Measurements from ENCODE around the gene GMPPA. TPM values are rescaled to one million over a fixed set of nuclear protein-coding genes. Genes with fewer than 3 reads are reported as not detected.
A peak's percentile ranks its signal among the peaks of the same experiment; 100 is the strongest.

GMPPA gene
- total and polyA plus RNA-seq, 9 of the 15 experiments (the other 6 are each of a cell fraction or from before 2014, with no cell fraction given) = 7.0 to 101 (median 66.7) TPM

DNA sequence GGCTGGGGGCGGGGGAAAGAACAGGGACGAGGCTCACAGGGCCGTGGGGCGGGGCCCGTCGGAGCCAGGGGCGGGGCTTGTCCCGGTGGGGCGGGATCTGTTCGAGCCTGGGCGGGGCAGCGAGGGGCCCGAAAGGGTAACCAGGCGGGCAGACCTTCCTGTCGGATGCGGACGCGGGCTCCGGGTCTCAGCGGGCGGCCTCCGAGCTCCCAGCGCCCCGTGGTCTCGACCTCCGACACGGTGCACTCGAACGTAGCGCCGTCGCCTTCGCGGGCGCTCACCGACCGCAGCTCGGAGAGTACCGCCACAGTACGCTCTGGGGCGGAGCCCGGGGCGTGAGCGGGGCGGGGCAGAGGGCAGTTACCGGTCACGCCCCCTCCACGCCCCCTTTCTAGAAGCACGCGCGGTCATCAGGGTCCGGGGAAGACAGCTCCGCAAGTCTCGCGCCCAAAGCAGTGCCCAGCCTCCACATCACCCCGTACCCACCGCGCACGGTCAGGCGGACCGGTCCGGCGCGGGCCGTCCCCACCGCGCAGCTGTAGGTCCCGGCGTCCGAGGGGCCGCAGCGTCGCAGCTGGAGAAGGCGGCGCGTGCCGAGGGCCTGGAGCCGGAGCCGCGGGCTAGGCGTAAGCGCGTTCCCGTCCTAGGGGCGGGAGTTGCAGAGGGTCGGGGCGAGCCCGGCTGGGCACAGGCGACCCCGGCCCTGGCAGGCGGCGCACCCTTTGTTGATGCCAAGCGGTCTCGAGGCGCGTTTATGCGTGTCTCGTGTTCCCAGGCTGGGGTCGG is 53.9 kb downstream of the GMPPA start (continued):
- peak; percentile 88; the same call in 1 of the 2 replicates for TF ChIP-seq ARID4B (CRISPR knock-in tag; IDR thresholded peaks at IDR 0.05)
- TF ChIP-seq ZNF764 (CRISPR knock-in tag; IDR thresholded peaks at IDR 0.05; ENCODE audit: low read depth) = no peak
- TF ChIP-seq SPI1 (IDR thresholded peaks at IDR 0.05; ENCODE audit: borderline replicate concordance, low read depth, low read length) = no peak
- no peak for TF ChIP-seq U2AF2 (optimal IDR thresholded peaks at IDR 0.05; ENCODE audit: low read depth, low read length)
- peak in 1 of 2 experiments; percentile 35; a peak in 1 of 4 replicates for TF ChIP-seq MAZ (CRISPR knock-in tag; conservative IDR thresholded peaks at IDR 0.05 in 1 of 2, IDR thresholded peaks at IDR 0.05 in 1 of 2)
- peak in 1 of 2 experiments; percentile 67; a peak in 2 of 4 replicates for TF ChIP-seq HDAC1 (IDR thresholded peaks at IDR 0.05)
- no peak for TF ChIP-seq FOXA1 (IDR thresholded peaks at IDR 0.05; ENCODE audit: borderline replicate concordance)
- TF ChIP-seq HLTF (IDR thresholded peaks at IDR 0.05) = no peak
- no peak for TF ChIP-seq HNRNPK (IDR thresholded peaks at IDR 0.05; ENCODE audit: low read depth, low read length, poor library complexity, severe bottlenecking)
- no peak for TF ChIP-seq MTA2 (IDR thresholded peaks at IDR 0.05; ENCODE audit: low read depth)
- TF ChIP-seq, protein P1, sequence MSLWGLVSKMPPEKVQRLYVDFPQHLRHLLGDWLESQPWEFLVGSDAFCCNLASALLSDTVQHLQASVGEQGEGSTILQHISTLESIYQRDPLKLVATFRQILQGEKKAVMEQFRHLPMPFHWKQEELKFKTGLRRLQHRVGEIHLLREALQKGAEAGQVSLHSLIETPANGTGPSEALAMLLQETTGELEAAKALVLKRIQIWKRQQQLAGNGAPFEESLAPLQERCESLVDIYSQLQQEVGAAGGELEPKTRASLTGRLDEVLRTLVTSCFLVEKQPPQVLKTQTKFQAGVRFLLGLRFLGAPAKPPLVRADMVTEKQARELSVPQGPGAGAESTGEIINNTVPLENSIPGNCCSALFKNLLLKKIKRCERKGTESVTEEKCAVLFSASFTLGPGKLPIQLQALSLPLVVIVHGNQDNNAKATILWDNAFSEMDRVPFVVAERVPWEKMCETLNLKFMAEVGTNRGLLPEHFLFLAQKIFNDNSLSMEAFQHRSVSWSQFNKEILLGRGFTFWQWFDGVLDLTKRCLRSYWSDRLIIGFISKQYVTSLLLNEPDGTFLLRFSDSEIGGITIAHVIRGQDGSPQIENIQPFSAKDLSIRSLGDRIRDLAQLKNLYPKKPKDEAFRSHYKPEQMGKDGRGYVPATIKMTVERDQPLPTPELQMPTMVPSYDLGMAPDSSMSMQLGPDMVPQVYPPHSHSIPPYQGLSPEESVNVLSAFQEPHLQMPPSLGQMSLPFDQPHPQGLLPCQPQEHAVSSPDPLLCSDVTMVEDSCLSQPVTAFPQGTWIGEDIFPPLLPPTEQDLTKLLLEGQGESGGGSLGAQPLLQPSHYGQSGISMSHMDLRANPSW (CRISPR knock-in tag; IDR thresholded peaks at IDR 0.05) = no peak
- TF ChIP-seq, protein P2, sequence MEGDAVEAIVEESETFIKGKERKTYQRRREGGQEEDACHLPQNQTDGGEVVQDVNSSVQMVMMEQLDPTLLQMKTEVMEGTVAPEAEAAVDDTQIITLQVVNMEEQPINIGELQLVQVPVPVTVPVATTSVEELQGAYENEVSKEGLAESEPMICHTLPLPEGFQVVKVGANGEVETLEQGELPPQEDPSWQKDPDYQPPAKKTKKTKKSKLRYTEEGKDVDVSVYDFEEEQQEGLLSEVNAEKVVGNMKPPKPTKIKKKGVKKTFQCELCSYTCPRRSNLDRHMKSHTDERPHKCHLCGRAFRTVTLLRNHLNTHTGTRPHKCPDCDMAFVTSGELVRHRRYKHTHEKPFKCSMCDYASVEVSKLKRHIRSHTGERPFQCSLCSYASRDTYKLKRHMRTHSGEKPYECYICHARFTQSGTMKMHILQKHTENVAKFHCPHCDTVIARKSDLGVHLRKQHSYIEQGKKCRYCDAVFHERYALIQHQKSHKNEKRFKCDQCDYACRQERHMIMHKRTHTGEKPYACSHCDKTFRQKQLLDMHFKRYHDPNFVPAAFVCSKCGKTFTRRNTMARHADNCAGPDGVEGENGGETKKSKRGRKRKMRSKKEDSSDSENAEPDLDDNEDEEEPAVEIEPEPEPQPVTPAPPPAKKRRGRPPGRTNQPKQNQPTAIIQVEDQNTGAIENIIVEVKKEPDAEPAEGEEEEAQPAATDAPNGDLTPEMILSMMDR (IDR thresholded peaks at IDR 0.05 in 2 of 3, conservative IDR thresholded peaks at IDR 0.05 in 1 of 3; ENCODE audit: insufficient read depth in 2 of 3, low read depth in 1 of 3, low read length in 3 of 3) = no peak; a peak in 1 of 6 replicates
- no peak for TF ChIP-seq ETS2 (tag; IDR thresholded peaks at IDR 0.05; ENCODE audit: borderline replicate concordance, poor library complexity, severe bottlenecking)
- no peak for TF ChIP-seq SAFB (IDR thresholded peaks at IDR 0.05; ENCODE audit: borderline replicate concordance, low read depth, low read length)
- no peak for TF ChIP-seq PRPF4 (IDR thresholded peaks at IDR 0.05; ENCODE audit: insufficient read depth, low read depth, low read length, poor library complexity, severe bottlenecking)
- TF ChIP-seq ETS1 (conservative IDR thresholded peaks at IDR 0.05; ENCODE audit: control insufficient read depth, low read depth, low read length) = peak; percentile 30; the same call in 1 of the 2 replicates

All from K562 (cell line).